Astrocyte (in vitro differentiated cells and primary cell): ENCODE results near the gene WDR45B. TPM values are rescaled to one million over a fixed set of nuclear protein-coding genes. Genes with fewer than 3 reads are reported as not detected.

Experiments
- DNase-seq: peaks from one replicate; pipeline ENCODE4 v3.0.0-alpha.2; 2010; ENCODE audit warnings: low read depth
- FAIRE-seq: peaks from 2 replicates; lab custom pipeline; 2011; peaks lifted over from hg19 to GRCh38; lab: Jason Lieb, UNC
- H2AFZ ChIP-seq: 2 replicates; pipeline ENCODE4 v1.6.0; 2012; ENCODE audit warnings: low read depth, low read length, inconsistent platforms
- H3K27ac ChIP-seq: 2 replicates; pipeline ENCODE4 v1.5.1; 2011; ENCODE audit warnings: low read depth, low read length, inconsistent platforms
- H3K27me3 ChIP-seq: 2 replicates; pipeline ENCODE4 v1.6.0; 2011; ENCODE audit warnings: low read length, inconsistent platforms; ENCODE audit not compliant: insufficient read depth
- H3K36me3 ChIP-seq: 2 replicates; pipeline ENCODE4 v1.5.1; 2011; ENCODE audit warnings: low read length, inconsistent platforms; ENCODE audit not compliant: insufficient read depth
- H3K4me1 ChIP-seq: 2 replicates; pipeline ENCODE4 v1.5.1; 2011; ENCODE audit warnings: low read length, inconsistent platforms; ENCODE audit not compliant: insufficient read depth
- H3K4me2 ChIP-seq: 2 replicates; pipeline ENCODE4 v1.6.0; 2012; ENCODE audit warnings: low read length, inconsistent platforms
- H3K4me3 ChIP-seq: 2 replicates; pipeline ENCODE4 v1.5.1; 2011; ENCODE audit warnings: low read depth, mild to moderate bottlenecking, low read length, inconsistent platforms; ENCODE audit not compliant: insufficient read depth
- H3K79me2 ChIP-seq: 2 replicates; pipeline ENCODE4 v1.6.0; 2012; ENCODE audit warnings: mild to moderate bottlenecking, low read length, inconsistent platforms; ENCODE audit not compliant: insufficient read depth
- H3K9ac ChIP-seq: 2 replicates; pipeline ENCODE4 v1.6.0; 2012; ENCODE audit warnings: mild to moderate bottlenecking, low read length, inconsistent platforms
- H3K9me3 ChIP-seq: 2 replicates; pipeline ENCODE4 v1.5.1; 2012; ENCODE audit warnings: low read depth, mild to moderate bottlenecking, low read length, inconsistent platforms; ENCODE audit not compliant: insufficient read depth
- H4K20me1 ChIP-seq: 2 replicates; pipeline ENCODE4 v1.6.0; 2012; ENCODE audit warnings: low read length, inconsistent platforms; ENCODE audit not compliant: insufficient read depth
- H3K27ac Mint-ChIP-seq: one replicate; pipeline ENCODE4 v1.8.0; 2021; ENCODE audit warnings: mild to moderate bottlenecking, mixed read lengths; ENCODE audit not compliant: unreplicated experiment
- H3K27me3 Mint-ChIP-seq: one replicate; pipeline ENCODE4 v1.8.0; 2021; ENCODE audit warnings: low read depth, mixed read lengths; ENCODE audit not compliant: unreplicated experiment
- H3K36me3 Mint-ChIP-seq: one replicate; pipeline ENCODE4 v1.8.0; 2021; ENCODE audit warnings: low read depth, mixed read lengths; ENCODE audit not compliant: unreplicated experiment
- H3K4me1 Mint-ChIP-seq: one replicate; pipeline ENCODE4 v1.8.0; 2021; ENCODE audit warnings: low read depth, mixed read lengths; ENCODE audit not compliant: unreplicated experiment
- H3K4me3 Mint-ChIP-seq: one replicate; pipeline ENCODE4 v1.8.0; 2021; ENCODE audit warnings: mild to moderate bottlenecking, moderate library complexity, mixed read lengths; ENCODE audit not compliant: unreplicated experiment
- H3K9me3 Mint-ChIP-seq: one replicate; pipeline ENCODE4 v1.8.0; 2021; ENCODE audit warnings: mild to moderate bottlenecking, mixed read lengths; ENCODE audit not compliant: unreplicated experiment
- EZH2 ChIP-seq: IDR thresholded peaks from 2 replicates; pipeline ENCODE4 v1.6.1; 2012; ENCODE audit warnings: mild to moderate bottlenecking, low read length, inconsistent platforms; ENCODE audit not compliant: insufficient read depth
- total RNA-seq: library from RNA; stranded (reverse); gene quantifications from 2 replicates; pipeline ENCODE4 v1.2.1, GENCODE V29; 2021
- TF ChIP-seq, protein P1 (sequence below): IDR thresholded peaks from 2 replicates; pipeline ENCODE4 v1.5.1; 2011; ENCODE audit warnings: low read depth, mild to moderate bottlenecking, inconsistent platforms, low read length, moderate library complexity; ENCODE audit not compliant: insufficient read depth

The WDR45B gene
- total RNA-seq, 1 donor from 2014 or later = 75.4 TPM

DNA sequence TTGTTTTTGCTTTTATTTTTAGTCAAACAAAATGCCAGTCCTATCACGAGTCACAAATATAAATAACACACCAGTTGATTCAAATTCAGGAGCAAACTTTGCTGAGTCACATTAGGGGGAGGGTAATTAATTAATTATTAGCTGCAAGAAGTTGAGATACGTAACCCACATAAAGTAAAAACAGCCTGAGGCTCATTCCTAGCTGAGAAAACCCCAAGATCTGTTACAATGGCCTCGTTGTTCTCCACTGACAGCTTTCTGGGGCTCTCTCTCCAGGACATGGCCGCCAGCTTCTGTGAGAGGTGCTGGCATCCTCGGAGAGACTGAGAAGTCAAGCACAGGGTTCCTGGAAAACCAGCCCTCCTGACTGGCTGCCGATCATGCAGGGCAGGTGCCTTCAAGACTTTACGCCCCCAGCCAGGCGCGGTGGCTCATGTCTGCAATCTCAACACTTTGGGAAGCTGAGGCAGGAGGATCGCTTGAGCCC, 39.2 kb upstream of the WDR45B start:
- Histone ChIP-seq H3K9ac (no peak overlapping the region), H3K9me3 (no peaks in the 10 kb centered on the region), H3K4me3 (no peak overlapping the region), H3K27me3 (no peaks in the 10 kb centered on the region), H2AFZ (no peak overlapping the region), H3K4me1 (no peaks in the 10 kb centered on the region), H3K4me2 (no peak overlapping the region), H4K20me1 (peaks cover 8% of the 10 kb centered on the region), H3K36me3 (no peaks in the 10 kb centered on the region), H3K79me2 (no peaks in the 10 kb centered on the region), H3K27ac (no peak overlapping the region)
- H3K36me3 Mint-ChIP-seq = peaks cover 15% of the 10 kb centered on the region
- H3K27ac Mint-ChIP-seq = no peak overlapping the region
- FAIRE-seq (no peak), DNase-seq (no peak)
- no peak overlapping the region for H3K4me3 Mint-ChIP-seq
- peaks cover 4% of the 10 kb centered on the region for H3K9me3 Mint-ChIP-seq
- no peaks in the 10 kb centered on the region for H3K4me1 Mint-ChIP-seq
- TF ChIP-seq EZH2 = no peak
- TF ChIP-seq, protein P1, sequence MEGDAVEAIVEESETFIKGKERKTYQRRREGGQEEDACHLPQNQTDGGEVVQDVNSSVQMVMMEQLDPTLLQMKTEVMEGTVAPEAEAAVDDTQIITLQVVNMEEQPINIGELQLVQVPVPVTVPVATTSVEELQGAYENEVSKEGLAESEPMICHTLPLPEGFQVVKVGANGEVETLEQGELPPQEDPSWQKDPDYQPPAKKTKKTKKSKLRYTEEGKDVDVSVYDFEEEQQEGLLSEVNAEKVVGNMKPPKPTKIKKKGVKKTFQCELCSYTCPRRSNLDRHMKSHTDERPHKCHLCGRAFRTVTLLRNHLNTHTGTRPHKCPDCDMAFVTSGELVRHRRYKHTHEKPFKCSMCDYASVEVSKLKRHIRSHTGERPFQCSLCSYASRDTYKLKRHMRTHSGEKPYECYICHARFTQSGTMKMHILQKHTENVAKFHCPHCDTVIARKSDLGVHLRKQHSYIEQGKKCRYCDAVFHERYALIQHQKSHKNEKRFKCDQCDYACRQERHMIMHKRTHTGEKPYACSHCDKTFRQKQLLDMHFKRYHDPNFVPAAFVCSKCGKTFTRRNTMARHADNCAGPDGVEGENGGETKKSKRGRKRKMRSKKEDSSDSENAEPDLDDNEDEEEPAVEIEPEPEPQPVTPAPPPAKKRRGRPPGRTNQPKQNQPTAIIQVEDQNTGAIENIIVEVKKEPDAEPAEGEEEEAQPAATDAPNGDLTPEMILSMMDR = no peak
- H3K27me3 Mint-ChIP-seq = peaks cover 3% of the 10 kb centered on the region

DNA sequence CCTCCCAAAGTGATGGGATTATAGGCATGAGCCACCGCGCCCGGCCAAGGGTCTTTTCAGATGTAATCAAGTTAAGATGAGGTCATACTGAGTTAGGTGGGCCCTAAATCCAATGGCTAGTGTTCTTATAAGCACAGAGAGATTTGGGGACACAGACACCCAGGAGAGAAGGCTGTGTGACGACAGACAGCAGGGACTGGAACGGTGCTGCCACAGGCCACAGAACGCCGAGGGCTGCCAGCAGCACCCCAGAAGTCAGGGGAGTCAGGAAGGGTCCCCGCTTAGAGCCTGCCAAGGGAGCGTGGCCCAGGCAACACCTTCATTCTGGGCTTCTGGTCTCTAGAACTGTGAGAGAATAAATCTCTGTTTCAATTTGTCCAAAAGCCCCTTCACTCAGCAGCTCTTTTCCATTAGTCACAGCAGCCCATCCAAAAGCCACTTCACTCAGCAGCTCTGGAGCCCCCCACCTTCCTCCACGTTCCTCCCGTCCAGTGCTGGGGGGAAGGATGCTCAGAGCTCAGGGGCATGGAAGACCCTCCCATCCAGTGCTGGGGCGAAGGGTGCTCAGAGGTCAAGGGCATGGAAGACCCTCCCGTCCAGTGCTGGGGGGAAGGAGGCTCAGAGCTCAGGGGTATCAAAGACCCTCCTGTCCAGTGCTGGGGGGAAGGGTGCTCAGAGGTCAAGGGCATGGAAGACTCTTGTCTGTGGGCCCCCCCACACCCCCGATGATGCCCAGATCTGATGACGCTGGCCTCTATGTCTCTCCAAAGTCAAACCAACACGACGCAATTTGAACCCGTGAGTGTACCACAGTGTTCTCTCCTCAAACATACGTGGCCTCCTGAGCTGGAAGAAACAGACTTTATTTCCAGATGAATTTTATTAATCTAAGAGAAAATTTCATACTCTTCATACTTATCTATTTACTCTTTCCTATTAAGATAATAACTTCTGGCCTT, 38.4 kb upstream of the WDR45B start:
- Histone ChIP-seq H3K4me2 (no peak overlapping the region), H3K9ac (no peak overlapping the region), H3K36me3 (no peaks in the 10 kb centered on the region), H2AFZ (no peak overlapping the region), H3K4me3 (no peak overlapping the region), H3K9me3 (no peaks in the 10 kb centered on the region), H3K27me3 (no peaks in the 10 kb centered on the region), H3K4me1 (no peaks in the 10 kb centered on the region), H3K27ac (no peak overlapping the region), H3K79me2 (no peaks in the 10 kb centered on the region), H4K20me1 (peaks cover 8% of the 10 kb centered on the region)
- DNase-seq = no peak
- Mint-ChIP-seq H3K27ac (no peak overlapping the region), H3K4me1 (no peaks in the 10 kb centered on the region), H3K9me3 (peaks cover 5% of the 10 kb centered on the region), H3K27me3 (peaks cover 3% of the 10 kb centered on the region), H3K36me3 (peaks cover 15% of the 10 kb centered on the region), H3K4me3 (no peak overlapping the region)
- TF ChIP-seq, protein P1 = no peak
- TF ChIP-seq EZH2 = no peak
- no peak for FAIRE-seq

DNA sequence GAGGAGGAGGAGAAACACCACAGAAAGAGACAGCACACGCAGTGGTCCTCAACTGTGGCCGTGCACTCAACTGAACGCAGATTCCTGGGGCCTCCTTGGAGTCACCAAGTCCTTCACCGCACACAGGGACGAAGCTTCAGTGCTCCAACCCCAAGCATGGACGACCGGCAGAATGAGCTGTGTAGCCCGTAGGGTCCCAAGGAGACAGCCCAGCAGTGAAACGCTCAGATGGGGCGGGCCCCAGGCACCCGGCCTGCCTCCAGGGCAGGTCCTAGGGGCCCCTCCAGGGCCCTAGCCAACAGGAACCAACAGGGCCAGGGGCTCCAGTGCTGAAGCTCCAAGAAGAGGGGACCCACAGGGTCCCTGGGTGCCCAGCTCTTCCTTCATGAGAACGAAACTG, 37.0 kb upstream of the WDR45B start:
- Histone ChIP-seq H3K4me1 (no peaks in the 10 kb centered on the region), H3K4me2 (no peak overlapping the region)
- peaks cover 5% of the 10 kb centered on the region for H3K9me3 Mint-ChIP-seq

More for the DNA sequence above, 37.0 kb upstream of the WDR45B start:
- H3K27ac Mint-ChIP-seq = no peak overlapping the region
- no peaks in the 10 kb centered on the region for H3K79me2 ChIP-seq
- peaks cover 3% of the 10 kb centered on the region for H4K20me1 ChIP-seq
- H3K27me3 ChIP-seq = no peaks in the 10 kb centered on the region
- peaks cover 3% of the 10 kb centered on the region for H3K27me3 Mint-ChIP-seq
- no peaks in the 10 kb centered on the region for H3K9me3 ChIP-seq
- no peak overlapping the region for H3K9ac ChIP-seq
- no peak overlapping the region for H2AFZ ChIP-seq
- no peak overlapping the region for H3K4me3 ChIP-seq
- DNase-seq (no peak), FAIRE-seq (no peak)
- no peaks in the 10 kb centered on the region for H3K4me1 Mint-ChIP-seq
- H3K27ac ChIP-seq = no peak overlapping the region
- TF ChIP-seq, protein P1 = no peak
- TF ChIP-seq EZH2 = no peak
- H3K4me3 Mint-ChIP-seq = no peak overlapping the region
- no peaks in the 10 kb centered on the region for H3K36me3 ChIP-seq
- peaks cover 13% of the 10 kb centered on the region for H3K36me3 Mint-ChIP-seq
